HG02884 (cell line): Measurements from ENCODE around the gene CD58.

Experiments used
- ATAC-seq: cut with Tn5 transposase; IDR thresholded peaks from one replicate; pipeline ENCODE4 v1.9.1; 2021; ENCODE audit warnings: mild to moderate bottlenecking, moderate library complexity; ENCODE audit not compliant: unreplicated experiment

CD58 gene

DNA sequence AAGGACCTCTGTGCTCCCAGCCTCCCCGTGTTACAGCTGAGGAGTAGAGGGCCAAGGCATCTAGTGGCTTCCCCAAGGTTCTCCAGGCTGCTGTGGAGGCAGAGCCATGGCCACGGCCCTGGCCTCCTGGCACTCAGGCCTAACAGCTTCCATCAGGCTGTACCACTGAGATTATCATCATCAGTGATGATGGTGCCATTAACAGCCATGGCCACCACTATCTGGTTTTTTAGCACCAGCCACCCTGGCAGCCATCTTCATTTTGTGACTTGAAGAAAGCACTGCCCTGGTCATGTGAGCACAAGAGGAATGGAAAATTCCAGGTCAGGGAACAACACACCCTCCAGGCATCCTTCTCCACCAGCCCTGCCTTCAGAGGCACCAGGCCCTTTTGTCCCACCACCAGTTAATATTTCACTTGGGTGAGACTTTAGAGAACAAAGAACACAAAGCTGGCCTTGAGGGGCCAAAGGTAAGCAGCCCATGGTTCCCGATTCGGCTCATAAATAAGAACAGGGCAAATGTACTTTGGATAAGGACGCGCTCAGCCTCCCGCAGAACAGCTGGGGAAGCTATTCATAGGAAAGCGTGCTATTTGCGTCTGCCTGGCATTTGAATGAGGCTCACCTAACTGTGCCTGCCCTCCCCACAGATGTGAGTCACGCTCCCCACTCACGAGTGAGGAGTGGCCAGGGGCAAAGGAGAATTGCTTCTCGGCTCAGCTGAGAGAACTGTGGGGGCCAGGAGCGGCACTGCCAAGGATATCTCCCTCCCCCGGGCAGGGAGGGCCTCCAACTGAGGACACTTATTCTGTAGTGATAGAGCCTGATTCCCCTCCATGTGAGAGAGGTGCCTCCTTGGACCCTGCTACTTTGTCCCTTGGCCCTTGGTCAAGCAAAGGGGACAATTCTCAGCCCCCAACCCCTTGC, 95.6 kb downstream of the CD58 start:
- ATAC-seq = no peak

DNA sequence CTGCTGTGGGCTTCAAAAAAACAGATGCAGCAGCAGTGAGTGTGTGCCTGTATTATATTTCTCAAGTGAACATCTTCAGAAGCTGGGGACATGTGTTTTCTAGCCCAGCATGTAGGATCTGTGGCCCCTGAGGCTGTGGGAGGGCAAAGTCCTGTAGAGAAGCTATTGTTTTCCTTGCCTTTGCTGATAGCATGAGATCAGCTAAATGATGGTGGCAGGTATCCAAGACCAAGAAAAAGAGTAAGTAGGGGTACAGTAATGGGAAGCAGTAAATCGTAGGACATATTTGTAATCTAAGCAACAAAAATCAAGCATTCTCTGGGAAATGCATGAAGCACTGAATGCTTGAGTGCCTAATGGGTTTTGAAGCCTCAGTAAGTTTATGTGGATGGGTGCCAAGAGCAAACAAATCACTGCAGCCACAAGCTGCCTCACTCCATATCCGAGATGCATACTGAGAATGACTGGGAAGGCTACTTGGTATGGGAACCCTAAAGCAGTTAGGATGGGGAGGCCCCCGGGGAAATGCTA, 98.3 kb downstream of the CD58 start:
- no peak for ATAC-seq

DNA sequence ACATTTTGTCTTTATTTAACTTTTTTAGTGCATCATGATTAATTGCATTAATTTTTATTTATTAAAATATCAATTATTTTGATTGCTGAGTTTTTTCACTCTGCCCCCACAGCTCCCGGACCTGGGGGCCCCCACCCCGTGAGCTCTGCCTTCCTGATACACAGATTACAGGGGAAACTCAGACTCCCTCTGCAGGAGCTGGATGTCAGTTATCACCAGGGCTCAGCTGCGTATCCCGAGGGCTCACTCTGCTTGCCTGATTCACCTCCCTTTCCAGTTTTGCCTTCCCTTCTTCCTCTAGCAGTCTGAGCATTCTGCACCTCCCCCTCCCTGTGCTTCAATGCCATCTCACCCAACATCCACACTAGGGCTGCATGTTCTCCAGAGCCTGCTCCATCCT, 99.6 kb downstream of the CD58 start:
- ATAC-seq = no peak

DNA sequence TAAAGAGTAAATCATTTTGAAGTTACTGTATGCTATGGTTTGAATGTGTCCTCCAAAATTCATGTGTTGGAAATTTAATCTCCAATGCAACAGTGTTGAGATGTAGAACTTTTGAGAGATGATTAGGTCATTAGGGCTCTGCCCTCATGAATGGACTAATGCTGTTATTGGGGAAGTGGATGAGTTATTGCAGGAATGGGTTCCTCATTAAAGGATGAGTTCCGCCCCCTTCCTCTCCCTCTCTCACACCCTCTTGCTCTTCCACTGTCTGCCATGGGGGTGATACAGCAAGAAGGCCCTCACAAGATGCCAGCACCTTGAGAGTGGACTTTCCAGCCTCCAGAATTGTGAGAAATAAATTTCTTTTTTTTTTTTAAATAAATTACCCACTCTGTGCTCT, 100.2 kb downstream of the CD58 start:
- ATAC-seq = no peak

DNA sequence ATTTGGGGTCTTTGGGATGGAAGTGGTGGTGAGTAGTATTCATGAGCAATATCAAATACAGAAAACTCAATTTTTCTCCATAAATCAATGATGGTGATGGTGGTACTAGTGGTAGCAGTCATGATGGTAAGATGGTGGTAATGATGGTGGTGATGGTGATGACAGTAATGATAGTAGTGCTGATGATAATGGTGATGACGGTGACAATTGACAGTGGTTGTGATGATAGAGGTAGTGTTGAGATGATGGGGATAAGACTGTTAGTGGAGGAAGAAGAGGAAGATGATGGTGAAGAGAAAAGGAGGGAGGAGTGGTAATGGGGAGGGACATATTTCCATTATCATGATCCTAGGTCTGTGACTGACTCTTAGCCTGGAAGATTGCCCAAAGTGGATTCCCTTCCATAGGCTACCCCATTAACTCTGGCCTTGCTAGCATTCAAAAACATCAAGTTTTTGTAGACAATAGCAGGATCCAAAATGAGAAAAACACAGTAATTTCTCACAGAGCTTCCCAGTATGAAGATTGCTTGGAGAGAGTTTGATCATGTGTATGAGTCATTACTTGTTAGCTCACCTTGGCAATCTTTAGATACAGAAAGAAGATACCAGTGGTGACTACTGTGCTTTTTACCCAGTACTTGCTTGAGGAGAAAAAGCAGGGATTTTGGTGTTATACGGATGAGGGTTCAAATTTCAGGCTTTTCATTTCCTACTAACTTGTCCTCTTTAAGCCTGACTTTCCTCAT, 103.8 kb downstream of the CD58 start:
- no peak for ATAC-seq

DNA sequence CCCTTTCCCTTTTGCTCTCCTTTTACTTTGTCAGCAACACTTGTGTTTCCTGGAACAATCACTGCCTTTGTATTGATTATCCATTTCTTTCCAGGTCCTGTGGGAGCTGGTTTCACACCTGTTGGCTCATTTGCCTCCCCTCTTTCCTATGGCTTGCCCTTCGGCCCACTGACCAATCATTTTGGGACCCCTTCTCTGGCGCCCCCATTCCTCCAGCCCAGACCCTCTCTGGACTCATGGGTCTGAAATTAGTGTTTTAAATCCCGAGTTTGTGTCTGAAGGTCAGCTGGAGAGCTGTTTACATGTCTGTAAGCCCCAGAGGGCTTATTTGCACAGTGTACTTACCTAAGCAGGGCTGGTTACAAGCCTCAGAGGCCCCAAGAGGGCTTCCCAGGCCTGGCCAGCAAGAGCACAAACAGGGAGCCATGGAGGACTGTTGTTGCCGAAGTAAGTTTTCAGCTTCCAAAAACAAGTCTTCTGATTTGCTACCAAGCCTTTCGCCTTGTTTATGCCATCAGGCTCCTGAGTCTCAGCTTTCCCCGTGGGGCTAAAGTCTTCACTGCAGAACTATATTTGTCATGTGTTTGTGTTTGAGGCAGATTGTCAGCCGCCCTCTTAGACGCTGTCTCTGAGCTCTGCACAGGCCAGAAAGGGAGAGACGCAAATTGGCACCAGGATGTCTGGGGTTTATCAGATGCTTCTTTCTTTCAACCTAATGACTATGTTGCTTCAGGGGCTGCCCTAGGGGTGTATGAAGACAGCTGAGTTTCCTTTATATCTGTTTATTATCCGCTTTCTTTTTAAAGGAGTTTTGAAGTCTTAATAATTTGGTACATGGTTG, 104.8 kb downstream of the CD58 start:
- no peak for ATAC-seq

DNA sequence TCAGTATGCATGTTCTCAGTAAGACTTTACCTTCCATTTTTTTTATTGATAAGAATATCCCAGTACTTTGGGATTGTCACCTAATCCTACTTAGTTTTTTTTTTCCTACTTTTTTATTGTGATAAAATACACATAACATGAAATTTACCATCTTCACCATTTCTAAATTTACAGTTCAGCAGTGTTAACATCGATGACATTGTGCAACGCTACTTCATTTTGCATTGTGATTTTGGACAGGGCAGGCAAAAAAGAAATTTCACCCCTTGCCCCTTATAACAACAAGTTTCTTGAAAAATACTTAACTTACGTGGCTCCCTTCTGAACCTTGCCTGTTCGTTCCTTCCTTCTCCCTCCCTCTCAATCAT, 105.4 kb downstream of the CD58 start:
- ATAC-seq = no peak
